Neural progenitor cell (in vitro differentiated cells): ENCODE measurements around the gene RGL4.

ENCODE experiments used
- CTCF ChIP-seq: fragments of 200-600 bp; sonication (generic); IDR thresholded peaks from 2 replicates; pipeline ENCODE4 v1.5.1; 2017; ENCODE audit warnings: antibody characterized with exemption, mild to moderate bottlenecking
- EZH2phosphoT487 ChIP-seq: fragments of 200-600 bp; sonication (generic); IDR thresholded peaks from 2 replicates; pipeline ENCODE4 v1.6.1; 2017; ENCODE audit warnings: antibody characterized with exemption

- TF ChIP-seq CTCF (no peak), EZH2phosphoT487 (no peak)
Measured at GRCh38 chr22:23686416-23687024, 4.3 kb upstream of the RGL4 start.
